Breast epithelium (tissue), 4 donors: ENCODE results near the gene GLRX2. TPM values are rescaled to one million over a fixed set of nuclear protein-coding genes. Genes with fewer than 3 reads are reported as not detected.

Experiments used
- DNase-seq, 2 donors: peaks; one replicate each; pipeline ENCODE4 v3.0.0-alpha.2; 2019; ENCODE audit warnings: low spot score in 2 of 2
- H3K27ac ChIP-seq, 2 donors: fragments of 200-600 bp; sonication (generic) in 1 of 2; one replicate each; pipeline ENCODE4 v1.5.1; 2016 to 2019; ENCODE audit warnings: mild to moderate bottlenecking in 1 of 2
- H3K27me3 ChIP-seq, 2 donors: fragments of 200-600 bp; sonication (generic) in 1 of 2; one replicate each; pipeline versions ENCODE4 v1.5.1 to v1.6.0; 2017 to 2019; ENCODE audit warnings: control low read depth in 1 of 2, mild to moderate bottlenecking in 1 of 2
- H3K36me3 ChIP-seq: fragments of 200-600 bp; one replicate; pipeline ENCODE4 v1.5.1; 2019
- H3K4me1 ChIP-seq, 2 donors: fragments of 200-600 bp; sonication (generic); one replicate each; pipeline ENCODE4 v1.5.1; 2016 to 2019; ENCODE audit warnings: control low read depth in 1 of 2
- H3K4me3 ChIP-seq, 3 donors: fragments of 200-600 bp; sonication (generic); 1 replicate in 2 of 3; 2 replicates in 1 of 3; pipeline ENCODE4 v1.5.1; 2016 to 2019; ENCODE audit warnings: mild to moderate bottlenecking in 3 of 3, moderate library complexity in 2 of 3
- H3K9me3 ChIP-seq, 2 donors: fragments of 200-600 bp; sonication (generic) in 1 of 2; one replicate each; pipeline ENCODE4 v1.5.1; 2016 to 2019; ENCODE audit warnings: control low read depth in 1 of 2
- POLR2A ChIP-seq: fragments of 450-650 bp; IDR thresholded peaks from one replicate; pipeline ENCODE4 v1.6.1; 2016; ENCODE audit warnings: antibody characterized with exemption, mild to moderate bottlenecking, moderate library complexity
- POLR2AphosphoS5 ChIP-seq, 3 donors: sonication (generic); formaldehyde crosslinking; IDR thresholded peaks; one replicate each; pipeline ENCODE4 v1.6.1; 2017; ENCODE audit warnings: antibody characterized with exemption in 3 of 3
- intact Hi-C: fragments of 100-400 bp; cut with DNase I; formaldehyde crosslinking; loops from one replicate; pipeline ENCODE4 v1.15.1; 2023; ENCODE audit warnings: low total_unique reads
- total RNA-seq, 3 donors: library from RNA; depleted of rRNA; stranded (reverse); fragments of >200 nt; gene quantifications; one replicate each; pipeline ENCODE4 v1.1.0, GENCODE V29; 2016
- TF ChIP-seq, protein P1 (sequence below), 3 donors: fragments of 450-650 bp; IDR thresholded peaks; one replicate each; pipeline ENCODE4 v1.5.1; 2016 to 2017; ENCODE audit warnings: antibody characterized with exemption in 3 of 3, mild to moderate bottlenecking in 3 of 3, moderate library complexity in 3 of 3

GLRX2 gene
- total RNA-seq, 3 donors from 2014 or later: 6.2 to 8.0 (median 6.9) TPM

DNA sequence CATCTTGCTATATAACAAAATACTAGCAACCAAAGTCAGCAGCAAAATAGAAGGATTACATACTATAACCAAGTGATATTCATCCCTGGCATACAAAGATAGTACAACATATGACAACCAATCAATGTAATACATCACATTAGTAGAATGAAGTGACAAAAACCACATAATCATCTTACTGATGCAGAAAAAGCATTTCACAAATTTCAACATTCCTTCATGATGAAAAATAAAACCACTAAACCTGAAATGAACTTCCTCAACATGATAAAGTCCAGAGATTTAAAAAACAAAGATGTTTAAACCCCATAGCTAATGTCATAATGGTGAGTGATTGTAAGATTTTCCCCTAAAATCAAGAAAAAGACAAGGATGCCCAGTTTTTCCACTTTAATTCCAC lies 27.2 kb downstream of the GLRX2 start:
- H3K4me1 ChIP-seq: no peaks in the 10 kb centered on the region
- no peak for DNase-seq
- no peak overlapping the region for H3K4me3 ChIP-seq
- H3K9me3 ChIP-seq: no peaks in the 10 kb centered on the region
- no peak overlapping the region for H3K27ac ChIP-seq
- TF ChIP-seq POLR2AphosphoS5 (IDR thresholded peaks at IDR 0.05) (no peak), POLR2A (no peak)
- TF ChIP-seq, protein P1, sequence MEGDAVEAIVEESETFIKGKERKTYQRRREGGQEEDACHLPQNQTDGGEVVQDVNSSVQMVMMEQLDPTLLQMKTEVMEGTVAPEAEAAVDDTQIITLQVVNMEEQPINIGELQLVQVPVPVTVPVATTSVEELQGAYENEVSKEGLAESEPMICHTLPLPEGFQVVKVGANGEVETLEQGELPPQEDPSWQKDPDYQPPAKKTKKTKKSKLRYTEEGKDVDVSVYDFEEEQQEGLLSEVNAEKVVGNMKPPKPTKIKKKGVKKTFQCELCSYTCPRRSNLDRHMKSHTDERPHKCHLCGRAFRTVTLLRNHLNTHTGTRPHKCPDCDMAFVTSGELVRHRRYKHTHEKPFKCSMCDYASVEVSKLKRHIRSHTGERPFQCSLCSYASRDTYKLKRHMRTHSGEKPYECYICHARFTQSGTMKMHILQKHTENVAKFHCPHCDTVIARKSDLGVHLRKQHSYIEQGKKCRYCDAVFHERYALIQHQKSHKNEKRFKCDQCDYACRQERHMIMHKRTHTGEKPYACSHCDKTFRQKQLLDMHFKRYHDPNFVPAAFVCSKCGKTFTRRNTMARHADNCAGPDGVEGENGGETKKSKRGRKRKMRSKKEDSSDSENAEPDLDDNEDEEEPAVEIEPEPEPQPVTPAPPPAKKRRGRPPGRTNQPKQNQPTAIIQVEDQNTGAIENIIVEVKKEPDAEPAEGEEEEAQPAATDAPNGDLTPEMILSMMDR (IDR thresholded peaks at IDR 0.05): no peak
- intact Hi-C loops: no loop called here
- H3K36me3 ChIP-seq: peaks cover 9% of the 10 kb centered on the region
- H3K27me3 ChIP-seq: no peaks in the 10 kb centered on the region

DNA sequence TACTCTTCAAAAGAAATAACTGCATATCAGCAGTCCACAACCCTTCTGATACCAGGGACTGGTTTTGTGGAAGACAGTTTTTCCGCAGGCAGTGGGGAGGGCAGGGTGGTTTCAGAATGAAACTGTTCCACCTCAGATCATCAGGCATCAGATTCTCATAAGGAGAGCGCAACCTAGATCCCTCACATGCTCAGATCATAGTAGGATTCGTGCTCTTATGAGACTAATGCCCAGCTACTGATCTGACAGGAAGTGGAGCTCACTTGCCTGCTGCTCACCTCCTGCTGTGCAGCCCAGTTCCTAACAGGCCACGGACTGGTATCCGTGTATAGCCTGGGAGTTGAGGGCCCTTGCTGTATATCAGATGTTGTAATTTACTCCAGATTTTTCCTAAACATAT lies 34.3 kb downstream of the GLRX2 start:
- DNase-seq: no peak
- H3K4me1 ChIP-seq: no peaks in the 10 kb centered on the region
- H3K36me3 ChIP-seq: no peaks in the 10 kb centered on the region
- H3K27me3 ChIP-seq: no peaks in the 10 kb centered on the region
- no peak overlapping the region for H3K4me3 ChIP-seq
- intact Hi-C loops: no loop called here
- H3K9me3 ChIP-seq: no peaks in the 10 kb centered on the region
- no peak overlapping the region for H3K27ac ChIP-seq
- no peak for TF ChIP-seq POLR2AphosphoS5 (IDR thresholded peaks at IDR 0.05)
- TF ChIP-seq POLR2A: no peak
- TF ChIP-seq, protein P1 (IDR thresholded peaks at IDR 0.05): no peak

- H3K9me3 ChIP-seq: no peaks in the 10 kb centered on the region
- no peaks in the 10 kb centered on the region for H3K27me3 ChIP-seq
- no peak for DNase-seq
- intact Hi-C loops: no loop called here
- H3K36me3 ChIP-seq: no peaks in the 10 kb centered on the region
- no peak overlapping the region for H3K27ac ChIP-seq
- TF ChIP-seq POLR2AphosphoS5 (IDR thresholded peaks at IDR 0.05): no peak
- no peak for TF ChIP-seq POLR2A
- TF ChIP-seq, protein P1 (IDR thresholded peaks at IDR 0.05): no peak
- no peaks in the 10 kb centered on the region for H3K4me1 ChIP-seq
- H3K4me3 ChIP-seq: no peak overlapping the region
Measured at GRCh38 chr1:193070386-193070753, 34.8 kb downstream of the GLRX2 start.

GRCh38 chr1:193069748-193070385 lies 35.3 kb downstream of the GLRX2 start:
- no peak overlapping the region for H3K27ac ChIP-seq
- no peak for DNase-seq
- intact Hi-C loops: no loop called here
- H3K36me3 ChIP-seq: no peaks in the 10 kb centered on the region
- H3K4me1 ChIP-seq: no peaks in the 10 kb centered on the region
- no peak overlapping the region for H3K4me3 ChIP-seq
- H3K27me3 ChIP-seq: no peaks in the 10 kb centered on the region
- H3K9me3 ChIP-seq: no peaks in the 10 kb centered on the region
- no peak for TF ChIP-seq POLR2A
- TF ChIP-seq, protein P1 (IDR thresholded peaks at IDR 0.05): no peak
- TF ChIP-seq POLR2AphosphoS5 (IDR thresholded peaks at IDR 0.05): no peak

DNA sequence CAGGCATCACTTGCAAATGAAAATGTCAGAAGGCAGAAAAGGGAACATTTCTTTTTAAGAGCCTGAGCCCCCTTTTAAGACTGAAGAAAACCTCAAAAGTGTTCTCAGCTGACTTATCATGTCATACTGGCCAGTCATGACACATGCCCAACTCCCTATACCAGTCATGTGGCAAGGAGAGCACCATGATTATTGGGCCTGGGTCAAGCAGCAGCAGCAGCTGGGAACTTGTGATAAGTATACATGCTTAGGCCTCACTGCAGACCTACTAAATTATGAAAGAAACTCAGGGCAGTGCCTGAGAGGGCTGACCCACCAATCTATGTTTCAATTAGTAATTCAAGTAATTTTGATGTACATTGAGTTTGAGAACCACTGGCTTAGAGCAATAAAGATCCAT lies 37.2 kb downstream of the GLRX2 start:
- no peak overlapping the region for H3K4me3 ChIP-seq
- no peak for TF ChIP-seq POLR2A
- TF ChIP-seq, protein P1 (IDR thresholded peaks at IDR 0.05): no peak
- no peak for TF ChIP-seq POLR2AphosphoS5 (IDR thresholded peaks at IDR 0.05)
- no peak overlapping the region for H3K27ac ChIP-seq
- H3K9me3 ChIP-seq: no peaks in the 10 kb centered on the region
- no peaks in the 10 kb centered on the region for H3K27me3 ChIP-seq
- H3K4me1 ChIP-seq: no peaks in the 10 kb centered on the region
- H3K36me3 ChIP-seq: no peaks in the 10 kb centered on the region
- intact Hi-C loops: no loop called here
- no peak for DNase-seq
